ENCODE data around the gene RNF144A. TPM values are rescaled to one million over a fixed set of nuclear protein-coding genes. Genes with fewer than 3 reads are reported as not detected.

Gene RNF144A
- total RNA-seq, 1 donor from 2014 or later: 1.8 TPM

GRCh38 chr2:6963727-6964126 lies 46.5 kb downstream of the RNF144A start:
- no peaks in the 10 kb centered on the region for H3K27me3 ChIP-seq
- intact Hi-C loops (cut with DNase I): no loop called here
- no peak overlapping the region for H3K27ac ChIP-seq
- H3K4me3 ChIP-seq: no peak overlapping the region
- no peak for DNase-seq (ENCODE audit: low spot score in 2 of 2)
- no peaks in the 10 kb centered on the region for H3K36me3 ChIP-seq
- peaks cover 0 to 9% of the 10 kb centered on the region in 2 donors for H3K4me1 ChIP-seq
- TF ChIP-seq CTCF (IDR thresholded peaks at IDR 0.05): no peak
- H3K9me3 ChIP-seq: no peaks in the 10 kb centered on the region

GRCh38 chr2:6965071-6965795 lies 48.0 kb downstream of the RNF144A start:
- Histone ChIP-seq H3K27me3 (no peaks in the 10 kb centered on the region), H3K36me3 (peaks cover 0 to 3% of the 10 kb centered on the region in 2 donors), H3K27ac (no peak overlapping the region), H3K9me3 (no peaks in the 10 kb centered on the region), H3K4me3 (no peak overlapping the region), H3K4me1 (peaks cover 0 to 9% of the 10 kb centered on the region in 2 donors)
- intact Hi-C loops (cut with DNase I): no loop called here
- TF ChIP-seq CTCF (IDR thresholded peaks at IDR 0.05): no peak
- DNase-seq (ENCODE audit: low spot score in 2 of 2): no peak

- no peak overlapping the region for H3K27ac ChIP-seq
- no peak for TF ChIP-seq CTCF (IDR thresholded peaks at IDR 0.05)
- no peak for DNase-seq (ENCODE audit: low spot score in 2 of 2)
- intact Hi-C loops (cut with DNase I): no loop called here
- no peaks in the 10 kb centered on the region for H3K27me3 ChIP-seq
- no peaks in the 10 kb centered on the region for H3K9me3 ChIP-seq
- H3K36me3 ChIP-seq: peaks cover 0 to 4% of the 10 kb centered on the region in 2 donors
- H3K4me1 ChIP-seq: no peaks in the 10 kb centered on the region
- H3K4me3 ChIP-seq: no peak overlapping the region
Measured at GRCh38 chr2:6966446-6966940, 49.3 kb downstream of the RNF144A start.

GRCh38 chr2:6967301-6967700 lies 50.1 kb downstream of the RNF144A start:
- Histone ChIP-seq H3K9me3 (no peaks in the 10 kb centered on the region), H3K27me3 (no peaks in the 10 kb centered on the region), H3K4me3 (no peak overlapping the region), H3K4me1 (no peaks in the 10 kb centered on the region), H3K36me3 (peaks cover 0 to 4% of the 10 kb centered on the region in 2 donors), H3K27ac (no peak overlapping the region)
- DNase-seq (ENCODE audit: low spot score in 2 of 2): no peak
- no peak for TF ChIP-seq CTCF (IDR thresholded peaks at IDR 0.05)
- intact Hi-C loops (cut with DNase I): no loop called here

- Histone ChIP-seq H3K27me3 (no peaks in the 10 kb centered on the region), H3K27ac (no peak overlapping the region), H3K4me3 (no peak overlapping the region), H3K4me1 (no peaks in the 10 kb centered on the region), H3K36me3 (peaks cover 0 to 4% of the 10 kb centered on the region in 2 donors), H3K9me3 (no peaks in the 10 kb centered on the region)
- no peak for DNase-seq (ENCODE audit: low spot score in 2 of 2)
- intact Hi-C loops (cut with DNase I): no loop called here
- TF ChIP-seq CTCF (IDR thresholded peaks at IDR 0.05): no peak
Measured at GRCh38 chr2:6968319-6969100, 51.3 kb downstream of the RNF144A start.

Measured in ascending aorta (tissue), 2 donors.